ENCODE data around the gene KRT24.

GRCh38 chr17:40651939-40652338, 51.6 kb downstream of the KRT24 start:
- TF ChIP-seq TAF1 (IDR thresholded peaks at IDR 0.05; ENCODE audit: borderline replicate concordance, low read depth, low read length) (no peak), POLR2AphosphoS5 (IDR thresholded peaks at IDR 0.05; ENCODE audit: low read depth, low read length) (no peak), POLR2A (IDR thresholded peaks at IDR 0.05; ENCODE audit: low read depth, low read length) (no peak)

Measured in GM12892 (cell line).